ENCODE measurements around the gene SIRPG.
"Not testable (repeated sequence)": the region's sequence is repeated elsewhere in the genome, so short reads cannot be mapped to it uniquely, and the experiment has no call there.

SIRPG gene

GRCh38 chr20:1637226-1637625 lies 20.4 kb downstream of the SIRPG start:
- DNase-seq (ENCODE audit: low read depth in 4 of 4, low spot score in 1 of 4), result no peak

- no peak for DNase-seq (ENCODE audit: low read depth in 4 of 4, low spot score in 1 of 4)
Measured at GRCh38 chr20:1636621-1637020, 21.0 kb downstream of the SIRPG start.

DNA sequence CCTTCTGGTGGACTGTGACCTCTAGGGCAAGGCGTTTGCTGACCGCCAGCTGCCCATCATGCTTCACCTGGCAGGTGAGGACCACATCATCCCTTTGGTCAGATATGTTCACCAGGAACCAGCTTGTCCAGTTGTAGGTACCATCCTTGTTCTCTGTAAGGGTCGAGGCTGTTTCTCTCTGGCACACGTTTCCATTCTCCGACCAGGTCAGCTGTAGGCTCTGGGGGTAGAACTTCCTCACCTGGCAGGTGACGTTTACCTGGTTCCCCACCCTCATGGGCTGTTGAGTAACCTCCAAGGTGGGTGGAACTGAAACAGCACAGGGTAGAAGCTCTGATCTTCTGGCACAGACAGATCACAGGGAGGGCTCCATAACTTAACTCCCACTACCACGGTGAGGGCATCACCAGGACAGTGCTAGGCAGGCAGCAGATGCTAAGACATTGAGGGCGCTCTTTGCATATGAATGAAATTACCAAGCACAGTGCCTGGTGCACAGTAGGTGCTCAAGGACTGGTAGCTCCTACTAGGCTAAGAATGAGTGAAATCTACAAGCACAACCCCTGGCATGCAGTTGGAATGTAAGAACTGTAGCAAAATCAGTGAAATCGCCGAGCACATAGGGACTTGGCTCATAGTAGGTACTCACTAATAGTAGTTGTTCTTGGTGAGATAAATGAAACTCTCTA lies 22.1 kb downstream of the SIRPG start:
- no peak for DNase-seq (ENCODE audit: low read depth in 4 of 4, low spot score in 1 of 4)

- no peak for DNase-seq (ENCODE audit: low read depth in 4 of 4, low spot score in 1 of 4)
Measured at GRCh38 chr20:1633535-1633934, 24.0 kb downstream of the SIRPG start.

DNA sequence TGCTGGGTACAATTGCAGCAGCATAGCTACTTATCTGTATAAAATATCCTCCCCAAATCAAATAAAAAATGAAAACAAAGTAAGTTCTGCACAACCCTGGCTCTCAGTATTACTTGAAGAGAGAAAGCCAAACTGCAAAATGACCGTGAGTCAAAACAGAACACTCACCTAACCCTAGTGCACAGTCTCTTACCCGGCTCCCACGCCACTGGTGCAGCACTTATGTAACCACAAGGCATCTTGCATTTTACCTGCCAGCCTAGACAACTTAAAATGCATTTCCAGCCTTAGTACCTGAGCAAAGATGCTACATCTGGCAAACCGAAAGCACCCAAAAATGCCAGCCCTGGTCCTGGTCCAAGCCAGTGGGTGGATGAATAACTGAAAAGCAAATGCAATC lies 25.4 kb downstream of the SIRPG start:
- DNase-seq (ENCODE audit: low read depth in 4 of 4, low spot score in 1 of 4), result peak in 1 of 4 experiments; percentile 30

GRCh38 chr20:1631309-1632151 lies 26.0 kb downstream of the SIRPG start:
- no peak for DNase-seq (ENCODE audit: low read depth in 4 of 4, low spot score in 1 of 4)

DNA sequence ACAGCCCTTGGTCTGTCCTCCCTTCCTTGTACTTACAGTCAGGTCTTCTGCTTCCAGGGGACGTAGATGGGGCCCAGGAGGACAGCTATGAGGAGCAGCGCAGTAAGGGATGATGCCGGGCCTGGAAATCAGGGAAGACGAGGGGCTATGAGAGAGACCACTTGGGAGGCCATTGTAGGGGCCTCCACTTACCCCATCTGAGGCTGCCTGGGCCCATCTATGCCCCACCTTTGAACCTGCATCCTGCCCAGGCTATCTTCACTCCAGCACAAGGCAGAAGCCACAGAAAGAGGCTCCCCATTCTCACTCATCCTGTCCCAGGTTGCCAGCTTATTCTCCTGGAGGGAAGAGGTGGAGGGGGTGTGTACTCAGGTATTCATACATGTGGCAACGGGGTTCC lies 27.4 kb downstream of the SIRPG start:
- DNase-seq (ENCODE audit: low read depth in 4 of 4, low spot score in 1 of 4), result no peak

GRCh38 chr20:1629321-1629720 lies 28.3 kb downstream of the SIRPG start:
- DNase-seq (ENCODE audit: low read depth in 4 of 4, low spot score in 1 of 4), result no peak

- no peak for DNase-seq (ENCODE audit: low read depth in 4 of 4, low spot score in 1 of 4)
Measured at GRCh38 chr20:1628621-1629020, 29.0 kb downstream of the SIRPG start.

DNA sequence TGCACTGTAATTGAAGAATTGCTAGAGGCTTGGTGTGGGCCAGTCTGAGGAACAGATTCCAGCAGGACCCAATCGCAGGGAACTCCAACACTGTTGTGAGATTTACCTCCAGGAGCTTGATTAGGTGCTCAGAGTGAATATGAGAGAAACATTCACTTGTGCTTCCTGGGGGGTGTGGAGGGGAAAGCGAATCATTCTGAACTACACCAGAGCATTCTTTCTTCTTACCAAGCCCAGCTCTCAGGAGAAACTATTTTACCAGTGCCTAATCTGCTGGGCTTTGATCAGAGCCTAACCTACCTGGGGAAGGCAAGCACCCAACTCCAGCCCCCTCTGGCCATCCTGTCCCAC lies 30.4 kb downstream of the SIRPG start:
- no peak for DNase-seq (ENCODE audit: low read depth in 4 of 4, low spot score in 1 of 4)

GRCh38 chr20:1626528-1627199 lies 30.9 kb downstream of the SIRPG start:
- no peak for DNase-seq (ENCODE audit: low read depth in 4 of 4, low spot score in 1 of 4)

DNA sequence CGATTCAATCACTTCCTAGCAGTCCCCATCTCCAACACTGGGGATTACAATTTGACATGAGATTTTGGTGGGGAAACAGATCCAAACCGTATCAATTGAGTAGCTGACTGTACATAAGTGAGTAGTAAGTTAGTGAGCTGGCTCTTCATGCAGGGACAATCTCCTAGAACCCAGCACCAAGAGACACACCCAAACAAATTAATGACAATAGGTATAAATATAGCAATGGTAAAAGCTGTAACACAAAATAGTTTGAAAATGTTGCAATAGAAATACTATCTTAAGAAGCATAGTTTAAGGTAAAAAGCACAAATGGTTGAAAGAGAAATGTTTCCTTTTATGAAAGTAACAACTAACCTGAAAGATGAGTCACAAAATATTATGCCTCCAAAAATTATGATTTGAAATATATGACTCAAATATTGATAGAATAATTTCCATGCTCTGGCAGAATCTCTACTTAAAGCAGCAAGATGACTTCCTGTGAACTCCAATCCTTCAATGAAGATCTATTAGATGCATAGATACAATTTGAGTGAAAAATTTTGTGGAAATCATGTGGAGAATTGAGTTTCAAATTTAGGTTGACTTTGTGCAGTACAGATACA lies 32.4 kb downstream of the SIRPG start:
- no peak for DNase-seq (ENCODE audit: low read depth in 4 of 4, low spot score in 1 of 4)

DNA sequence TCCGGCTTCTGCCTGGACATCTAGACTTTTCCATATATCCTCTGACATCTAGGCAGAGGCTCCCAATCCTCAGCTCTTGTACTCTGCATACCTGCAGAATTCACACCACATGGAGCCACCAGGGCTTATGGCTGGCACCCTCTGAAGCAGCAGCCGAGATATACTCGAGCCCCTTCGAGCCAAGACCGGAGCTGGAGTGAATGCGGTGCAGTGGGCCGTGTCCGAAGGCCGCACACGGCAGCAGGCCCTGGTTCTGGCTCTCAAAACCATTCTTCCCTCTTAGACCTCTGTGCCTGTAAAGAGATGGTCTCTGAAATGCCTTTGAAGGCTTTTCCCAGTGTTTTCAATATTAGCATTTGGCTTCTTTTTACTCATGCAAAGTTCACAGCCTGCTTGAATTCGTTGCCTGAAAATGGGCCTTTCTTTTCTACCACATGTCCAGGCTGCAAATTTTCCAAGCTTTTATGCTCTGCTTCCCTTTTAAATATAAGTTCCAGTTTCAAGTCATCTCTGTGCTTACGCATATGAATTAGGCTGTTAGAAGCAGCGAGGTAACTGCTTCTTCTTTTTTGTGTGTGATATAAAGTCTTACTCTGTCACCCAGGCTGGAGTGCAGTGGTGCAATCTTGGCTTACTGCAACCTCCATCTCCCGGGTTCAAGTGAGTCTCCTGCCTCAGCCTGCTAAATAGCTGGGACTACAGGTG lies 33.9 kb downstream of the SIRPG start:
- DNase-seq (ENCODE audit: low read depth in 4 of 4, low spot score in 1 of 4), result no peak

- DNase-seq (ENCODE audit: low read depth in 4 of 4, low spot score in 1 of 4), result no peak
Measured at GRCh38 chr20:1622450-1622849, 35.1 kb downstream of the SIRPG start.

- DNase-seq (ENCODE audit: low read depth in 4 of 4, low spot score in 1 of 4), result no peak
Measured at GRCh38 chr20:1621316-1621715, 36.3 kb downstream of the SIRPG start.

- DNase-seq (ENCODE audit: low read depth in 4 of 4, low spot score in 1 of 4), result no peak
Measured at GRCh38 chr20:1619861-1620444, 37.6 kb downstream of the SIRPG start, which contains the start of gene SIRPB1. Gene SIRPB1 (minus strand): TSS chr20:1620009. CDS start chr20:1619944, 65 bp downstream.

GRCh38 chr20:1618954-1619540 lies 38.5 kb downstream of the SIRPG start:
- DNase-seq (ENCODE audit: low read depth in 4 of 4, low spot score in 1 of 4), result no peak

- DNase-seq (ENCODE audit: low read depth in 4 of 4, low spot score in 1 of 4), result no peak
Measured at GRCh38 chr20:1618479-1618878, 39.1 kb downstream of the SIRPG start.

- no peak for DNase-seq (ENCODE audit: low read depth in 4 of 4, low spot score in 1 of 4)
Measured at GRCh38 chr20:1616858-1617434, 40.6 kb downstream of the SIRPG start.

DNA sequence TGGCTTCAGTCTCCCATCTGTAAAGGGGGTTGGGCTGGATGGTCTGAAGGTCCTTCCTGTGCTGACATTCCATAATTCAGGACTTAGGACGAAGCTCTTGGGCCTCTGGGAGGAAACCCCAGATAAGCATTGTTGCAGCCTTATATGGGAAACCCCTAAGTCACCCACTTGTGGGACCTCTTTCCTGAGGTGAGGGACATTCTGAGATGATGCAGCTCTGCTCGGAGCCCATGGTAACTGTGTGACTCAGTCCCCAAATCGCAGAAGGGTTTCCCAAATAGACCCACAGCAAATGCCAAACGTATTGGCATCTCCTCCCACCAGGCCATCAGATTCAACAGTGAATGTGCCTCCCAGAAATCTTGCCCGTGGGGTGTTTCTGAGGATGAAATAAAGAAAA lies 47.2 kb downstream of the SIRPG start:
- not testable (repeated sequence) for DNase-seq (ENCODE audit: low read depth in 4 of 4, low spot score in 1 of 4)
